ENCODE measurements around the gene CYBC1. TPM values are rescaled to one million over a fixed set of nuclear protein-coding genes. Genes with fewer than 3 reads are reported as not detected.
A peak's percentile ranks its signal among the peaks of the same experiment; 100 is the strongest.
"Not testable (repeated sequence)": the region's sequence is repeated elsewhere in the genome, so short reads cannot be mapped to it uniquely, and the experiment has no call there.

CYBC1 gene
- total and polyA plus RNA-seq, 2 experiments from 2014 or later: 61.9 to 76.6 TPM

GRCh38 chr17:82457073-82457928 is 6.7 kb upstream of the CYBC1 start:
- 79% methylated on average over 10 of the region's 10 CpGs for WGBS (ENCODE audit: low lambda C conversion rate, missing lambda C conversion rate)
- no peaks in the 10 kb centered on the region for H3K9me2 ChIP-seq (replicated peaks; ENCODE audit: insufficient read depth)
- H3K4me3 ChIP-seq: peak overlapping the region; percentile 6
- peaks cover 5% of the 10 kb centered on the region for H4K20me1 ChIP-seq (ENCODE audit: insufficient read depth, poor library complexity, severe bottlenecking)
- peaks cover 19% of the 10 kb centered on the region for H3K4me1 ChIP-seq (ENCODE audit: insufficient read depth)
- no peaks in the 10 kb centered on the region for H3K36me3 ChIP-seq (replicated peaks; ENCODE audit: insufficient read depth, low read depth)
- H3K27me3 ChIP-seq: no peaks in the 10 kb centered on the region
- H3K9me3 ChIP-seq (ENCODE audit: low read depth): no peaks in the 10 kb centered on the region
- H3K79me2 ChIP-seq: peaks cover 23% of the 10 kb centered on the region
- peak overlapping the region; percentile 99 for H3K27ac ChIP-seq
- no peak for TF ChIP-seq EZH2phosphoT487 (IDR thresholded peaks at IDR 0.05; ENCODE audit: low read depth, severe bottlenecking, unreplicated experiment)
- TF ChIP-seq CTCF (IDR thresholded peaks at IDR 0.05; ENCODE audit: poor library complexity): no peak
- no peak for TF ChIP-seq EZH2 (IDR thresholded peaks at IDR 0.05; ENCODE audit: borderline replicate concordance)
- peak overlapping the region; percentile 12 for H2AFZ ChIP-seq
- H3K4me2 ChIP-seq: peak overlapping the region; percentile 77
- no peak for DNase-seq (ENCODE audit: low spot score)

GRCh38 chr17:82453706-82454105 is 3.2 kb upstream of the CYBC1 start:
- DNase-seq (ENCODE audit: low spot score); H2AFZ ChIP-seq; H3K36me3 ChIP-seq (replicated peaks; ENCODE audit: insufficient read depth, low read depth); H3K9me2 ChIP-seq (replicated peaks; ENCODE audit: insufficient read depth); H3K27me3 ChIP-seq; H4K20me1 ChIP-seq (ENCODE audit: insufficient read depth, poor library complexity, severe bottlenecking); H3K4me2 ChIP-seq; H3K9me3 ChIP-seq (ENCODE audit: low read depth); H3K4me3 ChIP-seq; H3K27ac ChIP-seq: not testable (repeated sequence)
- peaks cover 16% of the 10 kb centered on the region for H3K79me2 ChIP-seq
- H3K4me1 ChIP-seq (ENCODE audit: insufficient read depth): peaks cover 18% of the 10 kb centered on the region
- WGBS (ENCODE audit: low lambda C conversion rate, missing lambda C conversion rate): 92% methylated on average over 18 of the region's 21 CpGs

DNA sequence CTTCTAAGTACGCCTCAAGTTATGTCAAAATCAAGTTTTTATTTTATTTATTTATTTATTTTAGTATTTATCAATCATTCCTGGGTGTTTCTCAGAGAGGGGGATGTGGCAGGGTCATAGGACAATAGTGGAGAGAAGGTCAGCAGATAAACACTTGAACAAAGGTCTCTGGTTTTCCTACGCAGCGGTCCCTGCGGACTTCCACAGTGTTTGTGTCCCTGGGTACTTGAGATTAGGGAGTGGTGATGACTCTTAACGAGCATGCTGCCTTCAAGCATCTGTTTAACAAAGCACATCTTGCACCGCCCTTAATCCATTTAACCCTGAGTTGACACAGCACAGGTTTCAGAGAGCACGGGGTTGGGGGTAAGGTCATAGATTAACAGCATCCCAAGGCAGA is 2.6 kb upstream of the CYBC1 start:
- not testable (repeated sequence) for H3K4me2 ChIP-seq; H4K20me1 ChIP-seq (ENCODE audit: insufficient read depth, poor library complexity, severe bottlenecking); H3K9me2 ChIP-seq (replicated peaks; ENCODE audit: insufficient read depth); DNase-seq (ENCODE audit: low spot score); H3K4me3 ChIP-seq; H2AFZ ChIP-seq; H3K27me3 ChIP-seq; H3K27ac ChIP-seq; H3K9me3 ChIP-seq (ENCODE audit: low read depth); H3K36me3 ChIP-seq (replicated peaks; ENCODE audit: insufficient read depth, low read depth)
- Histone ChIP-seq H3K4me1 (ENCODE audit: insufficient read depth) (peaks cover 18% of the 10 kb centered on the region), H3K79me2 (peaks cover 16% of the 10 kb centered on the region)
- WGBS (ENCODE audit: low lambda C conversion rate, missing lambda C conversion rate): 88% methylated on average over 7 of the region's 7 CpGs

- H3K79me2 ChIP-seq: peaks cover 16% of the 10 kb centered on the region
- no peaks in the 10 kb centered on the region for H3K27me3 ChIP-seq
- no peaks in the 10 kb centered on the region for H4K20me1 ChIP-seq (ENCODE audit: insufficient read depth, poor library complexity, severe bottlenecking)
- H3K9me2 ChIP-seq (replicated peaks; ENCODE audit: insufficient read depth): no peaks in the 10 kb centered on the region
- H3K9me3 ChIP-seq (ENCODE audit: low read depth): no peaks in the 10 kb centered on the region
- no peak overlapping the region for H2AFZ ChIP-seq
- peaks cover 11% of the 10 kb centered on the region for H3K4me1 ChIP-seq (ENCODE audit: insufficient read depth)
- WGBS (ENCODE audit: low lambda C conversion rate, missing lambda C conversion rate): 93% methylated on average over 3 of the region's 3 CpGs
- TF ChIP-seq CTCF (IDR thresholded peaks at IDR 0.05; ENCODE audit: poor library complexity) (no peak), EZH2phosphoT487 (IDR thresholded peaks at IDR 0.05; ENCODE audit: low read depth, severe bottlenecking, unreplicated experiment) (no peak), EZH2 (IDR thresholded peaks at IDR 0.05; ENCODE audit: borderline replicate concordance) (no peak)
- H3K27ac ChIP-seq: no peak overlapping the region
- DNase-seq (ENCODE audit: low spot score): no peak
- H3K36me3 ChIP-seq (replicated peaks; ENCODE audit: insufficient read depth, low read depth): no peaks in the 10 kb centered on the region
- no peak overlapping the region for H3K4me3 ChIP-seq
- H3K4me2 ChIP-seq: no peak overlapping the region
These were observed 1.6 kb upstream of the CYBC1 start for GRCh38 chr17:82452162-82452561.

Measured in hepatocyte (in vitro differentiated cells).